SW480 (cell line): ENCODE results near the gene NCAPG2.
A peak's percentile ranks its signal among the peaks of the same experiment; 100 is the strongest.

Source experiments
- DNase-seq: peaks from one replicate; pipeline ENCODE4 v3.0.0-alpha.2; 2016; ENCODE audit warnings: low spot score

NCAPG2 gene

GRCh38 chr7:158601090-158601489 lies 103.5 kb downstream of the NCAPG2 start:
- no peak for DNase-seq

- DNase-seq, result no peak
Measured at GRCh38 chr7:158596745-158597144, 107.9 kb downstream of the NCAPG2 start.

- no peak for DNase-seq
Measured at GRCh38 chr7:158596309-158596708, 108.3 kb downstream of the NCAPG2 start.

- peak; percentile 13 for DNase-seq
Measured at GRCh38 chr7:158595068-158595467, 109.5 kb downstream of the NCAPG2 start.

- no peak for DNase-seq
Measured at GRCh38 chr7:158592541-158592940, 112.1 kb downstream of the NCAPG2 start.

GRCh38 chr7:158591944-158592343 lies 112.7 kb downstream of the NCAPG2 start:
- DNase-seq, result no peak

- no peak for DNase-seq
Measured at GRCh38 chr7:158590181-158590530, 114.4 kb downstream of the NCAPG2 start.

- DNase-seq, result no peak
Measured at GRCh38 chr7:158589653-158590052, 115.0 kb downstream of the NCAPG2 start.

- DNase-seq, result no peak
Measured at GRCh38 chr7:158588878-158589442, 115.6 kb downstream of the NCAPG2 start.

GRCh38 chr7:158588085-158588877 lies 116.3 kb downstream of the NCAPG2 start:
- no peak for DNase-seq

GRCh38 chr7:158587162-158588084 lies 117.2 kb downstream of the NCAPG2 start, which contains the start of gene PTPRN2:
Gene PTPRN2, minus strand, starts transcription at chr7:158587823.
- DNase-seq, result peak; percentile 39

GRCh38 chr7:158586499-158587161 lies 118.0 kb downstream of the NCAPG2 start:
- DNase-seq, result no peak

GRCh38 chr7:158585721-158586498 lies 118.7 kb downstream of the NCAPG2 start:
- DNase-seq, result peak; percentile 16

GRCh38 chr7:158584407-158584806 lies 120.2 kb downstream of the NCAPG2 start:
- DNase-seq, result no peak

GRCh38 chr7:158583810-158584209 lies 120.8 kb downstream of the NCAPG2 start:
- DNase-seq, result no peak

GRCh38 chr7:158583143-158583542 lies 121.5 kb downstream of the NCAPG2 start:
- DNase-seq, result no peak

GRCh38 chr7:158582089-158582456 lies 122.5 kb downstream of the NCAPG2 start:
- no peak for DNase-seq

- peak; percentile 92 for DNase-seq
Measured at GRCh38 chr7:158581440-158582088, 123.0 kb downstream of the NCAPG2 start.
